Endothelial cell (in vitro differentiated cells): Measurements from ENCODE around the gene ACHE. TPM values are rescaled to one million over a fixed set of nuclear protein-coding genes. Genes with fewer than 3 reads are reported as not detected.
A peak's percentile ranks its signal among the peaks of the same experiment; 100 is the strongest.

Experiments used
- DNase-seq: peaks from one replicate; pipeline ENCODE4 v3.0.0; 2021; ENCODE audit warnings: low spot score
- H3K27ac Mint-ChIP-seq: one replicate; pipeline ENCODE4 v1.8.0; 2021; ENCODE audit warnings: mixed read lengths, inconsistent platforms; ENCODE audit not compliant: unreplicated experiment
- H3K27me3 Mint-ChIP-seq: one replicate; pipeline ENCODE4 v1.8.0; 2021; ENCODE audit warnings: mild to moderate bottlenecking, moderate library complexity, mixed read lengths, inconsistent platforms; ENCODE audit not compliant: unreplicated experiment
- H3K36me3 Mint-ChIP-seq: one replicate; pipeline ENCODE4 v1.8.0; 2021; ENCODE audit warnings: mild to moderate bottlenecking, low read depth, mixed read lengths, inconsistent platforms; ENCODE audit not compliant: unreplicated experiment
- H3K4me1 Mint-ChIP-seq: one replicate; pipeline ENCODE4 v1.8.0; 2021; ENCODE audit warnings: mild to moderate bottlenecking, mixed read lengths, inconsistent platforms; ENCODE audit not compliant: unreplicated experiment
- H3K4me3 Mint-ChIP-seq: one replicate; pipeline ENCODE4 v1.8.0; 2021; ENCODE audit warnings: mild to moderate bottlenecking, mixed read lengths, inconsistent platforms; ENCODE audit not compliant: unreplicated experiment
- H3K9me3 Mint-ChIP-seq: one replicate; pipeline ENCODE4 v1.8.0; 2021; ENCODE audit warnings: mixed read lengths, inconsistent platforms; ENCODE audit not compliant: unreplicated experiment
- CTCF ChIP-seq: fragments of 200-600 bp; sonication (generic); IDR thresholded peaks from one replicate; pipeline ENCODE4 v1.5.0; 2021; ENCODE audit warnings: antibody characterized with exemption; ENCODE audit not compliant: unreplicated experiment
- total RNA-seq: library from RNA; stranded (reverse); fragmentation: NEBNext Ultra II Directional; extraction: Animal tissue kit (Norgen Biotek cat#: 25700); gene quantifications from one replicate; pipeline ENCODE4 v1.2.1, GENCODE V29; 2021; ENCODE audit not compliant: unreplicated experiment

ACHE gene
- total RNA-seq, 1 donor from 2014 or later: 3.0 TPM

GRCh38 chr7:100902638-100903037 is 7.0 kb upstream of the ACHE start:
- Mint-ChIP-seq H3K9me3 (no peaks in the 10 kb centered on the region), H3K27ac (no peak overlapping the region), H3K27me3 (peaks cover 4% of the 10 kb centered on the region), H3K4me1 (no peaks in the 10 kb centered on the region), H3K36me3 (peaks cover 4% of the 10 kb centered on the region), H3K4me3 (no peak overlapping the region)
- no peak for DNase-seq
- TF ChIP-seq CTCF: no peak

GRCh38 chr7:100901921-100902332 is 6.2 kb upstream of the ACHE start:
- Mint-ChIP-seq H3K4me3 (no peak overlapping the region), H3K9me3 (no peaks in the 10 kb centered on the region), H3K4me1 (no peaks in the 10 kb centered on the region), H3K27ac (no peak overlapping the region), H3K27me3 (peaks cover 6% of the 10 kb centered on the region), H3K36me3 (peaks cover 4% of the 10 kb centered on the region)
- no peak for TF ChIP-seq CTCF
- no peak for DNase-seq

GRCh38 chr7:100900978-100901377 is 5.3 kb upstream of the ACHE start:
- Mint-ChIP-seq H3K4me1 (peaks cover 5% of the 10 kb centered on the region), H3K36me3 (peaks cover 4% of the 10 kb centered on the region), H3K4me3 (no peak overlapping the region), H3K9me3 (no peaks in the 10 kb centered on the region), H3K27me3 (peaks cover 12% of the 10 kb centered on the region), H3K27ac (no peak overlapping the region)
- no peak for TF ChIP-seq CTCF
- DNase-seq: no peak

GRCh38 chr7:100899432-100899831 is 3.7 kb upstream of the ACHE start:
- Mint-ChIP-seq H3K27me3 (peaks cover 13% of the 10 kb centered on the region), H3K36me3 (peaks cover 4% of the 10 kb centered on the region), H3K4me3 (no peak overlapping the region), H3K27ac (no peak overlapping the region), H3K9me3 (no peaks in the 10 kb centered on the region), H3K4me1 (peaks cover 6% of the 10 kb centered on the region)
- TF ChIP-seq CTCF: no peak
- DNase-seq: no peak

- Mint-ChIP-seq H3K36me3 (peaks cover 4% of the 10 kb centered on the region), H3K9me3 (no peaks in the 10 kb centered on the region), H3K4me3 (peak overlapping the region; percentile 56), H3K4me1 (peaks cover 6% of the 10 kb centered on the region), H3K27ac (peak overlapping the region; percentile 42), H3K27me3 (peaks cover 13% of the 10 kb centered on the region)
- no peak for DNase-seq
- no peak for TF ChIP-seq CTCF
These were observed 2.2 kb upstream of the ACHE start for GRCh38 chr7:100897772-100898454.
